GM18909 (cell line): Measurements from ENCODE around the gene NINJ1.

Source experiments
- ATAC-seq: cut with Tn5 transposase; IDR thresholded peaks from one replicate; pipeline ENCODE4 v1.9.1; 2021; ENCODE audit warnings: mild to moderate bottlenecking; ENCODE audit not compliant: unreplicated experiment, poor library complexity

The NINJ1 gene

GRCh38 chr9:93134015-93134739, at the start of gene NINJ1:
NINJ1 (minus strand) TSS chr9:93134251; CDS start chr9:93134217, 34 bp downstream.
- peak; percentile 77 for ATAC-seq

- ATAC-seq, result no peak
Measured at GRCh38 chr9:93183131-93183662, 49.1 kb upstream of the NINJ1 start.

GRCh38 chr9:93182572-93182971, 48.5 kb upstream of the NINJ1 start:
- no peak for ATAC-seq

GRCh38 chr9:93181672-93182435, 47.8 kb upstream of the NINJ1 start:
- ATAC-seq, result no peak

- no peak for ATAC-seq
Measured at GRCh38 chr9:93180938-93181337, 46.9 kb upstream of the NINJ1 start.

GRCh38 chr9:93178851-93179786, 45.1 kb upstream of the NINJ1 start:
- no peak for ATAC-seq

GRCh38 chr9:93177676-93178075, 43.6 kb upstream of the NINJ1 start:
- ATAC-seq, result no peak

- ATAC-seq, result no peak
Measured at GRCh38 chr9:93174976-93175375, 40.9 kb upstream of the NINJ1 start.

- no peak for ATAC-seq
Measured at GRCh38 chr9:93173365-93174051, 39.5 kb upstream of the NINJ1 start.

- no peak for ATAC-seq
Measured at GRCh38 chr9:93172666-93173364, 38.8 kb upstream of the NINJ1 start.

GRCh38 chr9:93171261-93171990, 37.4 kb upstream of the NINJ1 start:
- ATAC-seq, result no peak

- ATAC-seq, result no peak
Measured at GRCh38 chr9:93170571-93170970, 36.5 kb upstream of the NINJ1 start.

GRCh38 chr9:93169444-93169843, 35.4 kb upstream of the NINJ1 start:
- ATAC-seq, result no peak

- ATAC-seq, result no peak
Measured at GRCh38 chr9:93168581-93168980, 34.5 kb upstream of the NINJ1 start.

- ATAC-seq, result no peak
Measured at GRCh38 chr9:93167838-93168237, 33.8 kb upstream of the NINJ1 start.

- ATAC-seq, result no peak
Measured at GRCh38 chr9:93167185-93167584, 33.1 kb upstream of the NINJ1 start.

GRCh38 chr9:93166699-93167098, 32.6 kb upstream of the NINJ1 start:
- ATAC-seq, result no peak

- ATAC-seq, result no peak
Measured at GRCh38 chr9:93164085-93164484, 30.0 kb upstream of the NINJ1 start.
